HepG2 (cell line): ENCODE data around the gene C1orf50. TPM values are rescaled to one million over a fixed set of nuclear protein-coding genes. Genes with fewer than 3 reads are reported as not detected.

ENCODE experiments used
- ATAC-seq: fragments of 200-7000 bp; cut with Tn5 transposase; 3 replicates; pipeline ENCODE4 v1.9.1; 2020; ENCODE audit warnings: mild to moderate bottlenecking, moderate library complexity
- BruUV-seq: library from RNA; stranded (reverse); fragments of 400-500 nt; replicated peaks from 2 replicates; lab custom pipeline; 2021; lab: Mats Ljungman, UMichigan
- CTCF ChIA-PET: fragments of 300-600 bp; formaldehyde crosslinking; extraction: SDS; loops from one replicate; lab custom pipeline; 2021; ENCODE audit warnings: low total read pairs, inconsistent platforms, low intra/inter-chr PET ratio; lab: Yijun Ruan, JAX
- POLR2A ChIA-PET: fragments of 350-600 bp; sonication (Branson Sonifier 250); formaldehyde crosslinking; loops from one replicate; lab custom pipeline; 2020; ENCODE audit warnings: antibody characterized with exemption, inconsistent platforms; lab: Yijun Ruan, JAX
- DNase-seq: peaks from one replicate; pipeline ENCODE4 v3.0.0-alpha.2; 2015; ENCODE audit warnings: low spot score
- FAIRE-seq: peaks from 3 replicates; lab custom pipeline; 2011; peaks lifted over from hg19 to GRCh38; lab: Jason Lieb, UNC
- H2AFZ ChIP-seq: one replicate; pipeline ENCODE4 v1.6.1; 2011; ENCODE audit warnings: low read length, inconsistent platforms
- H3K27ac ChIP-seq: fragments of 300-600 bp; 3 replicates; pipeline ENCODE4 v1.8.0; 2011; ENCODE audit warnings: mixed run types, mild to moderate bottlenecking, mixed read lengths, low read length, inconsistent platforms; ENCODE audit not compliant: insufficient read depth; ENCODE audit errors: extremely low read length
- H3K27me3 ChIP-seq, 2 experiments: fragments of 200-600 bp in 1 of 2; 2 replicates in 1 of 2; 3 replicates in 1 of 2; pipeline versions ENCODE4 v1.6.0 to v1.8.0; 2011; ENCODE audit warnings: low read length in 2 of 2, mild to moderate bottlenecking in 2 of 2, moderate library complexity in 2 of 2, inconsistent platforms in 1 of 2; ENCODE audit not compliant: insufficient read depth in 2 of 2, control insufficient read depth in 1 of 2
- H3K36me3 ChIP-seq, 2 experiments: fragments of 200-600 bp in 1 of 2; replicated peaks in 1 of 2; 2 replicates in 1 of 2; 3 replicates in 1 of 2; pipeline versions ENCODE4 v1.5.1 to v1.8.0; 2011; ENCODE audit warnings: low read length in 2 of 2, inconsistent platforms in 1 of 2; ENCODE audit not compliant: insufficient read depth in 2 of 2, control insufficient read depth in 1 of 2
- H3K4me1 ChIP-seq: 2 replicates; pipeline ENCODE4 v1.5.1; 2012; ENCODE audit warnings: low read length, inconsistent platforms; ENCODE audit not compliant: insufficient read depth
- H3K4me2 ChIP-seq: 2 replicates; pipeline ENCODE4 v1.6.0; 2011; ENCODE audit warnings: low read depth, low read length, inconsistent platforms
- H3K4me3 ChIP-seq, 3 experiments: fragments of 200-600 bp in 1 of 3; sonication (generic), shearing (Covaris generic) in 1 of 3; replicated peaks in 1 of 3; 2 replicates each; pipeline ENCODE4 v1.5.1; 2011 to 2016; ENCODE audit warnings: low read length in 3 of 3, inconsistent platforms in 2 of 3, low read depth in 2 of 3, mild to moderate bottlenecking in 2 of 3, control low read depth in 1 of 3, mixed read lengths in 1 of 3; ENCODE audit not compliant: insufficient read depth in 1 of 3
- H3K79me2 ChIP-seq: one replicate; pipeline ENCODE4 v1.6.1; 2011; ENCODE audit warnings: low read length, inconsistent platforms; ENCODE audit not compliant: insufficient read depth
- H3K9ac ChIP-seq: 2 replicates; pipeline ENCODE4 v1.6.0; 2011; ENCODE audit warnings: mild to moderate bottlenecking, low read depth, low read length, inconsistent platforms; ENCODE audit not compliant: insufficient read depth
- H3K9me3 ChIP-seq: 2 replicates; pipeline ENCODE4 v1.5.1; 2012; ENCODE audit warnings: mild to moderate bottlenecking, low read length
- H4K20me1 ChIP-seq: 2 replicates; pipeline ENCODE4 v1.6.0; 2011; ENCODE audit warnings: inconsistent platforms, mild to moderate bottlenecking, low read length, moderate library complexity; ENCODE audit not compliant: insufficient read depth
- ATM ChIP-seq: fragments of 450-650 bp; IDR thresholded peaks from 2 replicates; pipeline ENCODE4 v1.7.1; 2017; ENCODE audit warnings: mild to moderate bottlenecking, borderline replicate concordance
- E2F2 ChIP-seq: sonication (generic); formaldehyde crosslinking; IDR thresholded peaks from 2 replicates; pipeline ENCODE4 v1.4.0; 2020; ENCODE audit warnings: missing genetic modification reagents, borderline replicate concordance
- HOXA9 ChIP-seq: sonication (generic); formaldehyde crosslinking; IDR thresholded peaks from 2 replicates; pipeline ENCODE4 v1.8.1; 2022; ENCODE audit warnings: missing genetic modification reagents, mild to moderate bottlenecking, moderate library complexity, borderline replicate concordance
- LRRFIP1 ChIP-seq: sonication (generic); formaldehyde crosslinking; conservative IDR thresholded peaks from 2 replicates; pipeline ENCODE4 v1.4.0; 2020; ENCODE audit warnings: missing genetic modification reagents
- NR0B2 ChIP-seq: sonication (generic); formaldehyde crosslinking; IDR thresholded peaks from 2 replicates; pipeline ENCODE4 v1.4.0; 2020; ENCODE audit warnings: mild to moderate bottlenecking, missing genetic modification reagents
- PCBP1 ChIP-seq: fragments of 200-400 bp; formaldehyde crosslinking; IDR thresholded peaks from 2 replicates; pipeline ENCODE4 v1.6.1; 2017; ENCODE audit warnings: mild to moderate bottlenecking, low read depth, low read length, borderline replicate concordance
- RNF219 ChIP-seq: sonication (generic); formaldehyde crosslinking; IDR thresholded peaks from 2 replicates; pipeline ENCODE4 v1.5.0; 2020; ENCODE audit warnings: mild to moderate bottlenecking, missing genetic modification reagents
- TAF1 ChIP-seq: sonication (generic); formaldehyde crosslinking; IDR thresholded peaks from 2 replicates; pipeline ENCODE4 v1.4.0; 2020; ENCODE audit warnings: missing genetic modification reagents
- TBX2 ChIP-seq: sonication (generic); formaldehyde crosslinking; IDR thresholded peaks from 2 replicates; pipeline ENCODE4 v1.5.0; 2020; ENCODE audit warnings: missing genetic modification reagents, mild to moderate bottlenecking, borderline replicate concordance
- TSC22D2 ChIP-seq: sonication (generic); formaldehyde crosslinking; IDR thresholded peaks from 2 replicates; pipeline ENCODE4 v1.5.1; 2020; ENCODE audit warnings: missing genetic modification reagents, mild to moderate bottlenecking, borderline replicate concordance
- ZKSCAN8 ChIP-seq: IDR thresholded peaks from 2 replicates; pipeline ENCODE4 v1.6.1; 2016; ENCODE audit warnings: borderline replicate concordance, missing genetic modification reagents, missing compliant biosample characterization
- ZNF276 ChIP-seq: sonication (generic); formaldehyde crosslinking; IDR thresholded peaks from 2 replicates; pipeline ENCODE4 v1.4.0; 2020; ENCODE audit warnings: mild to moderate bottlenecking, low read depth, missing genetic modification reagents
- ZNF354B ChIP-seq: sonication (generic); formaldehyde crosslinking; IDR thresholded peaks from 2 replicates; pipeline ENCODE4 v1.8.0; 2022; ENCODE audit warnings: mild to moderate bottlenecking, missing genetic modification reagents
- ZNF850 ChIP-seq: sonication (generic); formaldehyde crosslinking; conservative IDR thresholded peaks from 2 replicates; pipeline ENCODE4 v1.9.0; 2021; ENCODE audit warnings: mild to moderate bottlenecking, missing genetic modification reagents
- WGBS: methylation state at CpG from one replicate; pipeline ENCODE4 v1.1.6; 2017; ENCODE audit warnings: low lambda C conversion rate; 5-methylcytosine and 5-hydroxymethylcytosine counted together
- in situ Hi-C: cut with HindIII; loops from 2 replicates; pipeline ENCODE4 v1.10.0; 2017; ENCODE audit warnings: low pct_unique_long_range_greater_than_20kb; ENCODE audit not compliant: extremely low pct_ligation_motif_present
- intact Hi-C: fragments of 100-400 bp; cut with micrococcal nuclease; formaldehyde crosslinking; loops from one replicate; pipeline ENCODE4 v1.10.0; 2022; ENCODE audit not compliant: unreplicated experiment
- polyA plus RNA-seq, 8 experiments: library from polyadenylated mRNA; depleted of rRNA in 3 of 8; stranded (reverse) in 7 of 8; unstranded in 1 of 8; fragments of >200 nt; fragmentation: Illumina TruSeq in 4 of 8; extraction: Trizol in 4 of 8; gene quantifications; 2 replicates each; pipeline versions ENCODE4 v1.2.1 to v1.2.3, GENCODE V29; 2011 to 2016; ENCODE audit warnings: low read depth in 4 of 8, missing spikeins in 1 of 8, mixed read lengths in 1 of 8; ENCODE audit not compliant: insufficient read depth in 1 of 8
- total RNA-seq, 5 experiments: library from RNA; depleted of rRNA; stranded (reverse); fragments of >200 nt; fragmentation: Illumina TruSeq; extraction: Trizol; gene quantifications; 2 replicates each; pipeline ENCODE4 v1.2.3, GENCODE V29; 2016; ENCODE audit warnings: low read depth in 1 of 5

Gene C1orf50
- total and polyA plus RNA-seq, 2 of the 13 experiments (the other 11 are each of a cell fraction or from before 2014, with no cell fraction given), result 4.3 to 4.8 TPM

- no peak for TF ChIP-seq LRRFIP1
Observed at GRCh38 chr1:42793824-42794223, 26.8 kb downstream of the C1orf50 start (continued).

GRCh38 chr1:42797414-42797813 is 30.4 kb downstream of the C1orf50 start:
- CTCF ChIA-PET, result no interaction called here
- POLR2A ChIA-PET, result no interaction called here
- no peaks in the 10 kb centered on the region for H3K27me3 ChIP-seq
- ATAC-seq (no peak), FAIRE-seq (no peak), DNase-seq (no peak)
- BruUV-seq, result no TSS peak
- H3K36me3 ChIP-seq, result no peaks in the 10 kb centered on the region
- H3K79me2 ChIP-seq, result no peaks in the 10 kb centered on the region
- 52% methylated on average over 3 of the region's 3 CpGs for WGBS
- intact Hi-C loops (no loop called here), in situ Hi-C loops (no loop called here)
- H3K4me2 ChIP-seq, result no peak overlapping the region
- no peaks in the 10 kb centered on the region for H3K9me3 ChIP-seq
- H3K9ac ChIP-seq, result no peak overlapping the region
- H3K4me3 ChIP-seq, result no peak overlapping the region
- no peak overlapping the region for H3K27ac ChIP-seq
- no peaks in the 10 kb centered on the region for H4K20me1 ChIP-seq
- H2AFZ ChIP-seq, result no peak overlapping the region
- H3K4me1 ChIP-seq, result no peaks in the 10 kb centered on the region
- no peak for TF ChIP-seq PCBP1
- no peak for TF ChIP-seq RNF219 (CRISPR knock-in tag)
- no peak for TF ChIP-seq HOXA9 (CRISPR knock-in tag)
- no peak for TF ChIP-seq ZNF850 (CRISPR knock-in tag)
- no peak for TF ChIP-seq TBX2 (CRISPR knock-in tag)
- no peak for TF ChIP-seq TAF1 (CRISPR knock-in tag)
- no peak for TF ChIP-seq E2F2
- TF ChIP-seq TSC22D2, result no peak
- no peak for TF ChIP-seq ZNF276 (CRISPR knock-in tag)
- no peak for TF ChIP-seq ATM
- no peak for TF ChIP-seq NR0B2 (CRISPR knock-in tag)
- TF ChIP-seq ZKSCAN8 (CRISPR knock-in tag), result no peak
- TF ChIP-seq ZNF354B (CRISPR knock-in tag), result no peak
